ENCODE data around the gene CYS1.
"Not testable (repeated sequence)": the region's sequence is repeated elsewhere in the genome, so short reads cannot be mapped to it uniquely, and the experiment has no call there.

The CYS1 gene

GRCh38 chr2:10019602-10020400 lies 60.4 kb downstream of the CYS1 start:
- Histone ChIP-seq H3K4me3 (ENCODE audit: low read depth in 1 of 2, low read length in 1 of 2) (no peak overlapping the region), H3K4me1 (ENCODE audit: control insufficient read depth in 1 of 2, insufficient read depth in 1 of 2, low read depth in 1 of 2, low read length in 1 of 2) (peaks cover 11 to 12% of the 10 kb centered on the region in 2 experiments), H3K36me3 (no peaks in the 10 kb centered on the region), H3K9me3 (no peaks in the 10 kb centered on the region), H3K27ac (no peak overlapping the region), H3K27me3 (no peaks in the 10 kb centered on the region)
- no peak for TF ChIP-seq CTCF (IDR thresholded peaks at IDR 0.05)

- no peak for TF ChIP-seq CTCF (IDR thresholded peaks at IDR 0.05)
- Histone ChIP-seq H3K27ac (no peak overlapping the region), H3K9me3 (no peaks in the 10 kb centered on the region), H3K4me1 (ENCODE audit: control insufficient read depth in 1 of 2, insufficient read depth in 1 of 2, low read depth in 1 of 2, low read length in 1 of 2) (peaks cover 11 to 12% of the 10 kb centered on the region in 2 experiments), H3K36me3 (no peaks in the 10 kb centered on the region), H3K4me3 (ENCODE audit: low read depth in 1 of 2, low read length in 1 of 2) (no peak overlapping the region), H3K27me3 (no peaks in the 10 kb centered on the region)
These were observed 61.0 kb downstream of the CYS1 start for GRCh38 chr2:10019174-10019573.

GRCh38 chr2:10017313-10017941 lies 62.8 kb downstream of the CYS1 start:
- H3K36me3 ChIP-seq = no peaks in the 10 kb centered on the region
- no peak overlapping the region for H3K27ac ChIP-seq
- no peaks in the 10 kb centered on the region for H3K9me3 ChIP-seq
- H3K4me1 ChIP-seq (ENCODE audit: control insufficient read depth in 1 of 2, insufficient read depth in 1 of 2, low read depth in 1 of 2, low read length in 1 of 2) = peaks cover 11 to 12% of the 10 kb centered on the region in 2 experiments
- no peaks in the 10 kb centered on the region for H3K27me3 ChIP-seq
- no peak for TF ChIP-seq CTCF (IDR thresholded peaks at IDR 0.05)
- H3K4me3 ChIP-seq (ENCODE audit: low read depth in 1 of 2, low read length in 1 of 2) = no peak overlapping the region

- no peak for TF ChIP-seq CTCF (IDR thresholded peaks at IDR 0.05)
- Histone ChIP-seq H3K9me3 (no peaks in the 10 kb centered on the region), H3K27ac (no peak overlapping the region), H3K36me3 (no peaks in the 10 kb centered on the region), H3K4me3 (ENCODE audit: low read depth in 1 of 2, low read length in 1 of 2) (no peak overlapping the region), H3K4me1 (ENCODE audit: control insufficient read depth in 1 of 2, insufficient read depth in 1 of 2, low read depth in 1 of 2, low read length in 1 of 2) (peaks cover 11 to 12% of the 10 kb centered on the region in 2 experiments), H3K27me3 (no peaks in the 10 kb centered on the region)
These were observed 63.4 kb downstream of the CYS1 start for GRCh38 chr2:10016802-10017258.

- Histone ChIP-seq H3K27ac (no peak overlapping the region), H3K36me3 (no peaks in the 10 kb centered on the region), H3K9me3 (no peaks in the 10 kb centered on the region), H3K4me3 (ENCODE audit: low read depth in 1 of 2, low read length in 1 of 2) (no peak overlapping the region), H3K4me1 (ENCODE audit: control insufficient read depth in 1 of 2, insufficient read depth in 1 of 2, low read depth in 1 of 2, low read length in 1 of 2) (peaks cover 11 to 12% of the 10 kb centered on the region in 2 experiments), H3K27me3 (no peaks in the 10 kb centered on the region)
- no peak for TF ChIP-seq CTCF (IDR thresholded peaks at IDR 0.05)
These were observed 64.0 kb downstream of the CYS1 start for GRCh38 chr2:10016001-10016801.

GRCh38 chr2:10015376-10015989 lies 64.7 kb downstream of the CYS1 start:
- H3K4me3 ChIP-seq (ENCODE audit: low read depth in 1 of 2, low read length in 1 of 2); H3K27me3 ChIP-seq; H3K36me3 ChIP-seq; H3K27ac ChIP-seq; H3K9me3 ChIP-seq: not testable (repeated sequence)
- peaks cover 11 to 12% of the 10 kb centered on the region in 2 experiments for H3K4me1 ChIP-seq (ENCODE audit: control insufficient read depth in 1 of 2, insufficient read depth in 1 of 2, low read depth in 1 of 2, low read length in 1 of 2)
